Measurements from ENCODE around the gene ENDOU.
A peak's percentile ranks its signal among the peaks of the same experiment; 100 is the strongest.

ENDOU gene

DNA sequence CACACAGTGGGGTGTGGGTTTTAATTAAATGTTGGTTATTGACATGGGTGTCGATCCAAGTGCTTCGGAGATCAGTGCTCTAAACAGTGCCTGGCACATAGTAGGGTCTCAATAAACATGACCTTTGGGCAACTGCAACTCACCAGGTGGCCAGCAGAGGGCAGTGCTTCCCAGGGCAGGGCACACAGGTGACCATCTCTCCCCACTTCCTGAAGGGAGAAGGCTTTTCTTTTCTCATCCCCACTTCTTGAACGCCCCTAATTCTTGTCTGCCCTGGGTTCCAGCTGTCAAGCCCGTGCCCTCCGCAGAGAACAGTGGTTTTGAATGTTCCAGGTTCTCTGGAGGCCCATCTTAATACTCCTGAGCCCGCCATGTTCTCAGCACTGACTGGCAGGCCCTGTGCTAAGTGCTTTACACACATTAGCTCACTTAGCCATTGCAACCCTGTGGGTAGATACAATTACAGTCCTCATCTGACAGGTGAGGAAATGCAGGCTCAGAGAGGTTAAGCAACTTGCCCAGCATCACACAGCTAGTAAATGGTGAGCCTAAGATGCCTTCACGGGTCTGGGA is 17.0 kb upstream of the ENDOU start:
- DNase-seq = peak; percentile 10

DNA sequence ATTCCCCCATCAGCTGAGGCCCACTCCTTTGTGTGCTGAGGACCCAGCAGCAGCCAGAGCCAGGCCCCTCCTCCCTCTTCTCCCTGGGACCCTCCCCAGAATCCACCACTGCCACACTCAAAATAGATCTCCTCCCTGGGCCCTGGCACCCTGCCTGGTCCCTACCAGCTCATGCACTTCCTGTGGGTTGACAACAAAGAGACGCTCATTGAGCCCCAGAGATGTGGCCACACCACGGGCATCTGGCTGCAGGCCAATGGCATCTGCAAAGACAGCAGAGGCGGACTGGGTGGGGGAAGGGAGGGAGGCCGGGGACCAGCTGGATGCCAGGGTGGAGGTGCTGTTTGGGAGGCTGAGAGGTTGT is 16.0 kb upstream of the ENDOU start:
- peak; percentile 57 for DNase-seq

DNA sequence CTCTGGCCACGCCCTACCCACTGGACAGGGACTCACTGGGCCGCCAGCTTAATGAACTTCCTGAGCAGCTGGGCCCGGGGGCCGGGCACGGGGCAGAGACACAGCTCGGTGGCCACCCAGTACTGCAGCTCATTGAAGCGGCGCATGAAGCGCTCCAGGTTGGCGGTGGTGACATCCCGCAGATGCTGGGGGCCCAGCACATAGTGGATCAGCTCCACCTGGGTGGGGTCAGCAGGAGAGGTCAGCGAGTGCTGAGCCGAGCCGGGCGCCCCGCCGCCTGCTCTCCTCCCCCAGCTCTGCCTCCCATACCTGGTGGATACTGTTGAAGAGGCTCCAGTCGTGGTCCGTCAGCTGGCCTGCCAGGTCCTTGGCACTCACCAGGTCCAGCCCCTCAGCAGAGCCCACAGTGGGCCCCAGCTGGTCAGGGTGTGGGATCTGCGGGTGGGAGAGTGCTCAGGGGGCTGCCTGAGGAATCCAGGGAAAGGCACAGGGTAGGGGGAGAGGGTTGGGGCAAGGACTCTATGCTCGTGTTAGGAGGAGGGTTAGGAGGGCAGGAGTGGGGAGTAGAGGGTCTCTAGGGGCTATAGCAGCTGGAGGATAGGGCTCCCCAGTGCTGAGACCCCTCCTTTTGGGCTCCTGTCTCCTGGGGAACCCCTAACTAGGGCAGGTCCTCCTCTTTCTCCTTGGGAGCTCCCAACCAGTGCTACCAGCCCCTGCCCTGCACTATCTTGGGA is 15.5 kb upstream of the ENDOU start:
- no peak for DNase-seq

DNA sequence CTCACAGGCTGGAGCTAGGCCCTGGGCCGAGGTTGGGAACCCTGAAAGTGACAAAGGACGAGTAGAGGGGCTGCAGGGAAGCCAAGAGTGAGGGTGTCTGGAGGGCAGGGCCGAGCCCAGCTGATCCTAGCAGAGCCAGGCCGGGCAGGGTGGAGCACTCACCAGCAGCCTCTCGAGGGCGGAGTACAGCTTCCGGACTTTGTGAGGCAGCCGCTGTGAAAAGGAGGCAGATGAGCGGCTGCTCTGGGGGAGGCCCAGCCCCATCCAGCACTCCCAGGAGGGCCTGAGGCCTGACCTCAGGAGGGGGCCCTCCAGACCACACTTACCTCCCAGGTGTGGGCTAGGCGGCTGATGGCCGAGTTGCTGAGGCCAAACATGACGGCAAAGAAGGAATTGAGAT is 14.7 kb upstream of the ENDOU start:
- no peak for DNase-seq

DNA sequence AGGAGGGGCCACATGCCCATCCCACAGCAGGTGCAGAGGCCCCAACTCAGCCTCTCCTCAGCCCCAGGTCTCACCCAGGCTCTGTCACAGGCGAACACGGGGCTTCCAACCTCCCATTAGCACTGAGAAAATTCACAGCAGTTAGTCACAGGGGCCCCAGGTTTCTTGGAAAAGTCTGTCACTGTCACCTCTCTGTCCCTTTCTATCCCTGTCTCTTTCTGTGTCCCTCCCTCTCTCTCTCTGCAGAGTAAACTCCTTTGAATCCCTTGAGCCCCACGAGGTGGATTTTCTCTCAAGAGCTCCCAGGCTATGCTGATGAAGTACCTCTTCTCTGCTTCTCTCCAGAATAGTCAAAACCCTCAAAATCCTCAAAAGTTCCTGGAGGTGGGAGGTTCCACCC is 14.0 kb upstream of the ENDOU start:
- DNase-seq = no peak

DNA sequence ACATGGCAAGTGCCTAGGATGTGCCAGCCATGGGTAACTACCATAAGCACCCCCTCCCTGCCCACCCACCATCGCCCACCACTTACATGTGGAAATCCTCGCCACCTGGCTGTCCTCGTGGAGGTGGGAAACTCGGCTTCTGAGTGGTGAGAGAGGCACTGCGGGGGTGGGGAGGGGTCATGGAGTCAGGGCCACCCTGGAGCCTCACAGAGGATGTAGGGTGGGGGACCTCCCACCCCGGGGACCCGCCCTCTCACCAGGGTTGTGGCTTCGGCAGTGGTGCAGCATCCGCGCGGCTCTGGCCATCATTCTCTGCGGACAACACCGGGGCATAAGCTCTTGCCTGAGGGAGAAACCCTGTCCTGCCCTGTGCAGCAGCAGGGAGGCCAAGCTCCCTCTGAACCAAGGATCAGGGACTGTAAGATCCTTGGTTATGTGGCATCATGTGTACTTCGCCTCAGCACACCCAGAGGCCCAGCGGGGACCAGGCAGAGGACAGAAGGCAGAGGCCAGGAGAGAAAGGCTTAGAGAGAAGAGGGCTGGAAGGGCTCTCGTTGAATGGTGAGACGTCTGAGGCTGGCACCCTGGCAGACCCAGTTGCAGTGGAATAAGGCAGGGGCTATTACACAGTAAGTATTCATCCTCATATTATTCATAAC is 12.8 kb upstream of the ENDOU start:
- DNase-seq = no peak

DNA sequence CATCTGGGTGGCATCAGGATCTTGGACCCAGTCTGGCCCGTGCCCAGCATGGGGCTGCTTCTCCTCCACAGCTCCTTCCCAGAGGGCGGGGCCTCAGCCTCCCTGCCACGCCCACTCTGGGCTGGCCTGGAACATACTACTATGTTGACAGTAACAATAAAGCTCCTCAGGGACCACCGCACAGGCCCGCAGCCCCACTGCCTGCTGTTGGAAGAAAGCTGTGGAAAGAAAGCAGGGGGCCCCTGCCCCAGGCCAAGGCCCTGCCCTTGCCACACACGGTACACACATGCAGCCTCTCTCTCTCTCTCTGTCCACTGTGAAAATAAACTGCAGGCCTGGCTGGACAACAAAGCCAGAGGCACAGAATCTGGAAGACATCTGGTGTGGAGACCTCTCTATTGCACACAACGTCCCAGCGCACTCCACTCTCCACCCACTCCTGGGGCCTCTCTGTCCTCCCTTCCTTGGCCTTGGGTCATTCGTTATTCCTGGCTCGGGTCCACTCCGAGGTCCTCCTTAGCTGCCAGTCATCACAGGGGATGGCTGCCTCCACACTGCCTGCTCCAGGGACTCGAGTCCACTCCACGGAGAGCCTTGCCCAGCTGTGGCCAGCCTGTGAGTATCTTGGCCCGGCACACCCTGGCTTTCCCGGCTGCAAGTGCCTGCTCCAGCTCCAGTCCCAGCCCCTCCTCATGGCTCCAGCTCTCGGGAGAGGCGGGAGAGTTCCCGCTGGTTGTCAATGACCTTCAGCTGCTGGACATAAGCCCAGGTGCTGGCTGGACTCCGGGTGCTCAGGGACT is 11.8 kb upstream of the ENDOU start:
- DNase-seq = no peak

DNA sequence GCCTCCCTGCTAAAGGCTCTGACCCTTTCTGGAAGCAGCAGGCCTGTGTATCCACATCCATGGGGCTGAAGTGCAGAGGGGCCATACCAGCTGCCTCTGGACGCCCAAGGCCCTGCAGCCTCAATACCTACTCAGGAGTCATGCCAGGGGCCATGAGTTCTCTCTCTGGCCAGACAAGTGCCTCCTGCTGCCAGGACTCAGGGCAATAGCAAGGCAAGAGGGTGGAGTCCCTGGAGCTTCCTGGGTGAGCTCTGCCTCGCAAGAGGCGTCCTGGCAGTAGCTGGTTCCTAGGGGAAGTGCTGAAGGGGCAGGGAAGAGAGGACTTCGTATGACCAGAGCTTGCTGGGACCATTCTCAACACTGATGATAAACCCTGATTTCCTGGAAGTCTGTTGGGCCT is 10.9 kb upstream of the ENDOU start:
- DNase-seq = no peak

DNA sequence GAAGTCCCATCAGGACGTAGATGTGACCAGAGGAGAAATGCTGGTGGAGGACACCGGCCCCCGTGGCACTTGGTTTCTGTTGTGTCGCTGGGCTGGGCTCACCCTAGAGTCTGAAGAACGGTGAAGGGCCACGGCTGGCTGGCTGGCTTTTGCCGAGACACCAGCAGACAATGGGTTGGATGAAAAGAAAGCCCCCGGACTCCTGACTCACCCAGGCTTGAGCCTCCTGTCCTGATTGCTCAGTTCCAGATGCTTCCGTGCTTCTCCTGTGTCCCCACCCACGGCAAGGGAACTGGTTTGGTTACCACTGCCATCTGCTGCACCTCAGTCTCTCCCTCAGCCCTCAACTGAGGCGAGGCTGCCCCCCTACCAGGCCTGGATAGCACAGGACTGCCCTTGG is 10.4 kb upstream of the ENDOU start:
- no peak for DNase-seq

DNA sequence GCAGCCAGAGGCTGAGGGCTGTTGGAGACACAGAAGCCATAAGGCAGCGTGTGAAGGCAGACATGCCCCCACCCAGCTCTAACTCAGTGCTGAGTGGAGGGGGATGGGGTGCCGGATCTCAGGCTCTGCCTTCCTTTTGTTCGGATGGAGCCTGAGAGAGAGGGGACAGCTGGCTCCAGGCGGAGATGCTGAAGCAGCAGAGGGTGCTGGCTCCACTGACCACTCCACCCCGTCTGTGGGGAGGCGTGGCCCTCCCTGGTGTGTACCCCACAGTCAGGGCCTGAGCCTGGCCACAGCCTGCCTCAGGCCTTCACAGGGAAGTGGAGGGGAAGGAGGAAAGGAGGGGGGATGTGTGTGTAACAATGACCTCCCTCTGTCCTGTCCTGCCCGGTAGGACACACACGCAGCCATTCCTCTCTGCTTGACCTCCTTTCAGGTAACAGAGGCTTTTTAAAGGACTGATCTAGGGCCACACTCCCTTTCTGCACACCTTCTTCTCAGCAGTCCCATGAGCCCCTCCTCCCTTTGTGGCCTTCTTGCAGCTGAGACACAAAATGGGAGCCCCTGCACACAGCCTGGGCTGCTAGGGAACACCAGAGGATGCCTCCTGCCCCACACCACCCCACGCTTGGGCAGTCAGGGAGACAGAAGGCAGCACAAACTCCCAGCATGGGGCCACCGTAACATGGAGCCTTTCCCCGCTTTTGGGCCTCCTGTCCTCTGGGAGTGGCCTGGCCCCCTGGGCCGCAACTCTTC is 9.6 kb upstream of the ENDOU start:
- no peak for DNase-seq

DNA sequence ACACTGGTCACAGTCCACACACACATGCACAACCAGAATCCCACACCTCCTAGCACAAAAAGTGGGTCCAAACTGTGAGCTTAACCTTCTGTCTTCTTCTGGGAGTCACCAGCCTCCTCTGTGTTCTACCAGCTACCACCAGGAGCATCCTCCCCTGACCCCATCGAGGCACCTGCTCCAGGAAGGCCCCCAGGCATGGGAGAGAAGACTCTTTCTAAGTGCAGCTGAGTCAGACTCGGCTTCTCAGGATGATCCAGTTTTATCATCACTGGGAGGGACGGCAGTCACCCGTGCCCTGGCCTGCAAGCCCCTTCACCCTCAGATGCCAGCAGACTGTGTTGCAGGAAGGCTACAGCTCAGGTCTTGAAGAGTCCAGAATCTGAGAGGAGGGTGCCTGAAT is 7.9 kb upstream of the ENDOU start:
- DNase-seq = no peak

DNA sequence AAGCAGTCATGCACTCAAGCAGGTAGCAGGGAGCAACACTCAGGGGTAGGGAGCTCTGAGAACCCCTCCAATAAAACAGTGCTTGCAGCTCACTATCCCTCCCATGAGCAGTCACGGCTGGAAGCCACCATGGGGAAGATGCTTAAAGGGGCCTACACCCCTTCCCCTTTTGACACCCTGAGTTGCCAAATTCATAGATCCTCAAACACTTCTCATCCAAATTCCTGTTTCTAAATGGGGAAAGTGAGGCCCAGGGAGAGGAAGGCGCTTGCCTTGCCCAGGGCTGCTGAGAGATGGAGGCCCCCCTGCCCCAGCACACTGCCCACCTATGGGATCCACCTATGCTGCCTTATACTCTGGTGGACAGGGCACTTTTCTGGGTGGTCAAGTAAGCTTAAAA is 7.2 kb upstream of the ENDOU start:
- DNase-seq = no peak

DNA sequence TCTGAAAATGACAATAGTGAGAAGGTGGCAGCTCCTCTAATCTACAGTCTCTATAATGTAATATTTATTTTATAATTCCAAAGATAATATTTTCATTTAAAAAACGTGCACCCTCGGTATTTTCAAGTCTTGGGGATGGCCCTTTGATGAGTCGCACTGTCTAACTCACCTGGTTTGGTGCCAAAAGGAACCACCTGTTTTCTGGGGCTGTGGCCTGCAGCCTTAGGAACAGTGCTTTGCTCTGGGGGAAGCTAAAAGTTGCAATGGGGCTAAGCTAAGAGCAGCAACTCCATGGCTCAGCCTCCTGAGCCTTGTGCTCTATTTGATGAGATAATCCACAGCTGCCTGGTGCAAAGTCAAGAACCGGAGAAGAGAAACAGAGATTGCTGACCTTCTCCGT is 6.4 kb upstream of the ENDOU start:
- no peak for DNase-seq

DNA sequence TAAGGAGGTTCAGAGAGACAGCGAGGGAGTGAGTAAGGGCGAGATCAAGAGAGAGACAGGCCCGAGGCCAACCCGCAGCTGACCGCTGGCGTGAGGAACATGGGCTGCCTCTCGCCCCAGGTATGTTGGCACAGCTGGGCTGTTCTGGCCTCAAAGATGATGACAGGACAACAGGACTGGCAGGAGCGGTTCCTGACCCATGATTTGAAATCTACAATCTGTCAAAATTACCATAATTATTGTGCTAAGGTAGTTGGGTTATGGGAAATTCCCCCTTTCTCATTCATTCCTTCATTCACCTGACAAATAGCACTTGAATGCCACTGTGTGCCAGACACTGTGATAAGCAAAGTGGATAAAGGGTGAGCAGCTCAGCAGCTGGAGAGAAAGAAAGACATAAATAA is 5.1 kb upstream of the ENDOU start:
- DNase-seq = no peak

DNA sequence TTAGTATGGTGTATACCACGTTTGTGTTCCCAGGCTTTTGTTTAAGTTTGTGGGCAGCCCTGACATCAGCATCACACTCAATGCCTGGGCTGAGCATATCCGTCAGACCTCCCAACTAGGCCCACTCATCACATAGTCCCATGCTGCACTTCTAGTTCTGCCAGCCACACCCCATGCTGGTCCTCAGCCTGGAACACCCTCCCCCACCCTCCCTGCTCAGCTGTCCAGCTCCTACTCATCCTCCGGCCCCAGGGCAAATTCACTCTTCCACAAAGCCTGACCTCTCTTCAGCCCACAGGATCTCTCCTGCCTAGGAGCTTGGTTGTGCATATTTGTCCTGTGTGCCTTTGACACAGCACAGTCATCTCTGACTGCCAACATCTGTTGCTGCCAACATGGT is 3.9 kb upstream of the ENDOU start:
- no peak for DNase-seq

DNA sequence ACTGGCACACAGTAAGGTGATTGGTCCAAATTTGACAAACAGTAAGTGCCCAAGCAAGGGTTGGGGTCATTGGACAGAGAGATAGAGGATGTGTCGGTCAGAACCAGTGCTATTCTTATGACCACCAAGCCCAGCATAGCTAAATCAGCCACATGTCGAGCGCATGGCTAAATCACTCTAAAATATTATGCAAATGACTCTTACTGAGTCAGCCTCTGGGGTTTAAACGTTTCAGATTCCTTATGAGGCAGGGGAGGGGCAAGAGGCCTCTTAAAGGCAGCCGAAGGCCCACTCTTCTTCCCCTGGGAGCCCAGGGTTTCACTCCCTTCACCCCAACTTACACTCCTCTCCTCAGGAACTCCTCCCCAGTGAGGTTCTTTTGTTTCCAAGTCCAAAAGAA is 603 bp upstream of the ENDOU start:
- DNase-seq = no peak

DNA sequence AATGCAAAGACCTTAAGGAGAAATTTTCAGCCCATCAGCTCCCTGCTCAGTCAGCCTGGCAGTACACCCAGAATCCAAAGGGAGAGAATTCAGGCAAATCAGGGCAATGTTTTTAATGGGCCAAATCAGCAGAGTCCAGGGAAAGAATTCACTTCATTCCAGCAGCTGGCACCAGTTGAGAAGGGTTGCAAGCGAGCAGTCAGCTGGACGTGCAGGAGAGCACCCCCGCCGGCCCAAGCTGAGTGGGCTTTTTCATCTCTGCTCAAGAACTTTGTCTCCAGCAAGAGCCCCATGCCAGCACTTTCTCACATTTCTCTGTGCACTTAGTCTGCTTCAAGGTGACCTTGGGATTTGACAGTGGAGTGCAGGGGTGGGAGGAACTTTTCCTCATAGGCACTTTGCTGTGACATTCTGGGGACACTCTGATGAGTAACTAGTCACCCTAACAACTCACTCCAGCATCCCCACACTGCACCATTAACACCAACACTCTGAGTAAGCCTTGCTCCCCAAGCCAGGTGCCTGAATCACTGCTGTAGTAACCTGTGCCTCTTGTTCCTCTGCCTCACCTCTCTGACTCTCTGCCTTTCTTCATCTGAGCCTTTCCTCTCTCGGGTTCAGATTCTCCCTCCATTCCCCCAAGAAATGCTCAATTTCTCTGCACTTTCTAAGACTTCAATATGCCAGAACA is 2.2 kb downstream of the ENDOU start:
- DNase-seq = no peak

DNA sequence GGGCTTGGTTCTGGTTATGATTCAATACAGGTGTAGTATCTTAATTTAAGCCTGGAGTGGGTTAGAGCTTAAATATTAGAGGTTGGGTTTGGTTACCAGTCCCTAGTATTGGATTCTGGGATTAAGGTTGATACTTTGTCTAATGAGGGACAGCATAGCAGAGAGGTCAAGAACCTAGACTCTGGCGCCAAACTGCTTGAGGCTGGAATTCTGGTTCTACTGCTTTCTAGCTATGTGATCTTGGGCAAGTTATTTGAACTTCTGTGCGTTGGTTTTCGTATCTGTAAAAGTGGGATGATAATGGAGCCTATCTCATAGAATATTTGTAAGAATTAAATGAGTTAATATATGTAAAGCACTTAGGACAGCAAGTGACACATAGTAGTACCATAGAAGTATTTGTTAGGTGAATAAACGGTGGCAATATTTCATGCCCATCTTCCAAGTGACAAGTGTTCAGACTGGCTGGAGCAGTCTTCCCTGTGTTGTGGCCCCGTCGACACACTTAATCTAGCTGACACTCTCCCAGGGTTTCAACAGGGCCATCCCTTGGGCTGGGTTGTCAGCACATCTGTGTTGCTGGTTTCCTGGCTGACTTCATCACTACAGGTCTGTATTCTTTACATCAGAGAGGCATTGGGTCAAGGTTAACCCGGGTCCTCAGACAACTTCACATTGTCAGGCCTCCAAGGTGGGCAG is 3.0 kb downstream of the ENDOU start:
- no peak for DNase-seq

DNA sequence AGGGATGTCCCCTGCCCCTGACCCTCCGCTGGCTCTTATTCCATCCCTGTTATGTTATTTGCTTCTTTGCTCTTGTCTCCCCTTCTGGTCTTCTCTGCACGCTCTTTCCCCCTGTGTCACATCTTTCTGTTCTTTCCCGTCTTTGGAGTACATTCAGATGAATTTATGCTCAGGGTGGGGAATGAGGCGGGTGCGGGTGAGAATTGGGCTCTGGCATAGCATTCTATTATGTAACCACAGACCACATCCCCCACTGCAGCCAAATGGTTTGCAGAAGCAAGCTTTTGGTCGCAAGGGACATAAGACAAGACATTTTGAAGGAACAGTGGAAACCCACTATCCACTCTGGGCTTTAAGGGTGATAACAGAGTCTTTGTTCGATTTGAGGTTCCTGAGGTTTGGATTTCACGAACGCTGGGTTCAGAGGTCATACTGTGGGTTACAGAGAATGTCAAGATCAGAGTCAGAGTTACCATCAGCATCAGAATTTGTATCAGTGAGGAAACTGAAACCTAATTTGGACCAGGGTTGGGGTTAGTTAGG is 3.8 kb downstream of the ENDOU start:
- DNase-seq = no peak

DNA sequence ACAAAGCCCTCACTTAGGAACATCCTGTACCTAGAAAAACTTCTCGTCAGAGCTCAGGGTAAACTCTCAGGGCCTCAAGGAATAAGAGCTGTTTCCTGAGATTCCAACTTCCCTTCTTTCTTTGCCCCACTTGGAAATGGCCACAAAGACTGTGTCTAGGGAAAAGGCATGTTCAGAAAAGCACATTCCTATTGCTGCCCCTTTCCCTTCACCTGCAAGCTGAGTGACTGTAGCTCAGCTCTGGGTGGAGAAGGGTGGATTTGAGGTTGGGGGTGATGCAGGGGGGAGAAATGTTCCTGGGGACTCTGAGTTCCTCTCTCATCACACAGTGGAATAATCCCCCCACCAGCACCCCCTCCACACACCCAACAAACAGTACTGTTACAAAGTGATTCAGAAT is 6.8 kb downstream of the ENDOU start:
- no peak for DNase-seq

DNA sequence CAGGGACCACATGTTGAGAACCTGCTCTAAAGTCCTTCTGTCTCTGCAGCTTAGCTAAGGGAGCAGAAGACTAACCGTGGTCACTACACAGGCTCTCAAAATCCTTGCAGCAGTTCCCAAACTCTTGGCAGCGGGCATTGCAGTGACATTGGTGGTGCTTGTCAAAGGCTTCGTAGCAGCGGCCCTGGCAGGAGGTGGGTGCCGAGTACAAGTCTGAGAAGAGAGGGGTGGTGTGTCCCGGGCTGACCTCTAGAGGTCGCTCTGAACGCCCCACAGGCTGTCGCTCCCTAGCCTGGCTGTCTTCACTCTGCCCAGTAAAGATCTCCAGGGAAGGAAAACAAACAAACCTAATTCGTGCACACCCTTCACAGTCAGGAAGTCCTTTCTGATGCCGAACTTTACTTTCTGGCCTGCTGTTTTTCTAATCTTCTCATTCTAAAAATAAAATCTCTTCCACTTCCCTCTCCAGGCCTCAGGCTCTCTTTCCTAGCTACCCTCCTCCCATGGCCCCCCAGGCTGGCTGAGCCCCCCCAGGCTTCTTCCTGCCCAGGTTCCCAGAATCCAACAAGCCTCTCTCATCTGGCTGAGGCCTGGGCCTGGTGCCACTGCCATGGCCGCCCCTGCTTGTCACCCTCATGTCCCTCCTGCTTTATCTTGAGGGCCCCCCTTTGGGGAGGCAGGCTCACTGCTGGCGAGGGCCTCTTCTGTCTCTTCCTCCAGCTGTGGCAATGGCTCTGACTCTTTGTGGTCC is 7.7 kb downstream of the ENDOU start:
- DNase-seq = no peak
